HepG2 (cell line): ENCODE measurements around the gene EFCAB13. TPM values are rescaled to one million over a fixed set of nuclear protein-coding genes. Genes with fewer than 3 reads are reported as not detected.

Experiments
- ATF7 ChIP-seq, 2 experiments: fragments of 450-650 bp in 1 of 2; sonication (generic) in 1 of 2; formaldehyde crosslinking in 1 of 2; IDR thresholded peaks; 2 replicates each; pipeline versions ENCODE4 v1.4.0 to v1.6.1; 2016 to 2020; ENCODE audit warnings: antibody characterized with exemption in 1 of 2, mild to moderate bottlenecking in 1 of 2, missing genetic modification reagents in 1 of 2
- CREM ChIP-seq, 2 experiments: sonication (generic) in 1 of 2; formaldehyde crosslinking in 1 of 2; IDR thresholded peaks; 2 replicates each; pipeline versions ENCODE4 v1.4.0 to v1.6.1; 2016 to 2020; ENCODE audit warnings: antibody characterized with exemption in 1 of 2, mild to moderate bottlenecking in 1 of 2, missing genetic modification reagents in 1 of 2
- DNMT1 ChIP-seq: sonication (generic); formaldehyde crosslinking; IDR thresholded peaks from 2 replicates; pipeline ENCODE4 v1.5.1; 2020; ENCODE audit warnings: mild to moderate bottlenecking, missing genetic modification reagents
- ELF3 ChIP-seq: IDR thresholded peaks from 2 replicates; pipeline ENCODE4 v1.6.1; 2016; ENCODE audit warnings: missing genetic modification reagents, missing compliant biosample characterization
- ELF4 ChIP-seq: sonication (generic); formaldehyde crosslinking; IDR thresholded peaks from 2 replicates; pipeline ENCODE4 v1.5.0; 2020; ENCODE audit warnings: missing genetic modification reagents, mild to moderate bottlenecking, moderate library complexity, borderline replicate concordance
- EP300 ChIP-seq, 3 experiments: sonication (generic) in 1 of 3; formaldehyde crosslinking in 1 of 3; IDR thresholded peaks; 2 replicates each; pipeline versions ENCODE4 v1.5.1 to v1.6.1; 2011 to 2020; ENCODE audit warnings: low read depth in 2 of 3, low read length in 2 of 3, borderline replicate concordance in 1 of 3, improper control_type of control experiment in 1 of 3, mild to moderate bottlenecking in 1 of 3, missing genetic modification reagents in 1 of 3, moderate library complexity in 1 of 3
- GTF3A ChIP-seq: sonication (generic); formaldehyde crosslinking; conservative IDR thresholded peaks from 2 replicates; pipeline ENCODE4 v1.4.0; 2020; ENCODE audit warnings: mild to moderate bottlenecking, missing genetic modification reagents
- HDAC2 ChIP-seq: sonication (generic); formaldehyde crosslinking; IDR thresholded peaks from 2 replicates; pipeline ENCODE4 v1.4.0; 2020; ENCODE audit warnings: missing genetic modification reagents
- HHEX ChIP-seq: IDR thresholded peaks from 2 replicates; pipeline ENCODE4 v1.6.1; 2016; ENCODE audit warnings: control low read depth
- JUND ChIP-seq: sonication (generic); formaldehyde crosslinking; IDR thresholded peaks from 2 replicates; pipeline ENCODE4 v1.8.0; 2022; ENCODE audit warnings: mild to moderate bottlenecking, missing genetic modification reagents
- KDM5A ChIP-seq: fragments of 200-600 bp; sonication (generic); IDR thresholded peaks from 2 replicates; pipeline ENCODE4 v1.7.0; 2018; ENCODE audit warnings: antibody characterized with exemption, mild to moderate bottlenecking, low read length, borderline replicate concordance
- MAFF ChIP-seq: IDR thresholded peaks from 2 replicates; pipeline ENCODE4 v1.6.1; 2011; ENCODE audit warnings: low read depth, low read length, improper control_type of control experiment
- MED1 ChIP-seq: sonication (generic); formaldehyde crosslinking; IDR thresholded peaks from 2 replicates; pipeline ENCODE4 v1.4.0; 2020; ENCODE audit warnings: missing genetic modification reagents
- NR2F1 ChIP-seq, 2 experiments: fragments of 450-650 bp in 1 of 2; formaldehyde crosslinking in 1 of 2; IDR thresholded peaks; 2 replicates each; pipeline versions ENCODE4 v1.5.0 to v1.6.1; 2016 to 2020; ENCODE audit warnings: mild to moderate bottlenecking in 1 of 2, missing compliant biosample characterization in 1 of 2, missing genetic modification reagents in 1 of 2, moderate library complexity in 1 of 2
- SNAPC2 ChIP-seq: sonication (generic); formaldehyde crosslinking; IDR thresholded peaks from 2 replicates; pipeline ENCODE4 v1.8.1; 2022; ENCODE audit warnings: mild to moderate bottlenecking, missing genetic modification reagents
- SOX5 ChIP-seq: IDR thresholded peaks from 2 replicates; pipeline ENCODE4 v1.6.1; 2016; ENCODE audit warnings: borderline replicate concordance
- TBX2 ChIP-seq: sonication (generic); formaldehyde crosslinking; IDR thresholded peaks from 2 replicates; pipeline ENCODE4 v1.5.0; 2020; ENCODE audit warnings: missing genetic modification reagents, mild to moderate bottlenecking, borderline replicate concordance
- TEAD2 ChIP-seq: sonication (generic); formaldehyde crosslinking; IDR thresholded peaks from 2 replicates; pipeline ENCODE4 v1.9.0; 2021; ENCODE audit warnings: missing genetic modification reagents
- XRCC5 ChIP-seq: fragments of 200-400 bp; formaldehyde crosslinking; optimal IDR thresholded peaks from 2 replicates; pipeline ENCODE3; 2017; ENCODE audit warnings: mild to moderate bottlenecking, low read length
- ZFP1 ChIP-seq: IDR thresholded peaks from 2 replicates; pipeline ENCODE4 v1.6.1; 2016
- ZFP36L1 ChIP-seq: sonication (generic); formaldehyde crosslinking; IDR thresholded peaks from 2 replicates; pipeline ENCODE4 v1.8.0; 2022; ENCODE audit warnings: mild to moderate bottlenecking, missing genetic modification reagents, moderate library complexity
- ZNF337 ChIP-seq: sonication (generic); formaldehyde crosslinking; IDR thresholded peaks from 2 replicates; pipeline ENCODE4 v1.5.1; 2020; ENCODE audit warnings: missing genetic modification reagents, low read depth, mild to moderate bottlenecking, borderline replicate concordance
- ZNF562 ChIP-seq: sonication (generic); formaldehyde crosslinking; IDR thresholded peaks from 2 replicates; pipeline ENCODE4 v1.8.0; 2022; ENCODE audit warnings: missing genetic modification reagents, borderline replicate concordance
- ZNF589 ChIP-seq: sonication (generic); formaldehyde crosslinking; conservative IDR thresholded peaks from 2 replicates; pipeline ENCODE4 v1.8.0; 2022; ENCODE audit warnings: mild to moderate bottlenecking, moderate library complexity, missing genetic modification reagents
- ZSCAN22 ChIP-seq: sonication (generic); formaldehyde crosslinking; IDR thresholded peaks from 2 replicates; pipeline ENCODE4 v1.4.0; 2020; ENCODE audit warnings: mild to moderate bottlenecking, missing genetic modification reagents
- ZSCAN9 ChIP-seq: IDR thresholded peaks from 2 replicates; pipeline ENCODE4 v1.6.1; 2016; ENCODE audit warnings: borderline replicate concordance
- polyA plus RNA-seq, 8 experiments: library from polyadenylated mRNA; depleted of rRNA in 3 of 8; stranded (reverse) in 7 of 8; unstranded in 1 of 8; fragments of >200 nt; fragmentation: Illumina TruSeq in 4 of 8; extraction: Trizol in 4 of 8; gene quantifications; 2 replicates each; pipeline versions ENCODE4 v1.2.1 to v1.2.3, GENCODE V29; 2011 to 2016; ENCODE audit warnings: low read depth in 4 of 8, missing spikeins in 1 of 8, mixed read lengths in 1 of 8; ENCODE audit not compliant: insufficient read depth in 1 of 8
- total RNA-seq, 5 experiments: library from RNA; depleted of rRNA; stranded (reverse); fragments of >200 nt; fragmentation: Illumina TruSeq; extraction: Trizol; gene quantifications; 2 replicates each; pipeline ENCODE4 v1.2.3, GENCODE V29; 2016; ENCODE audit warnings: low read depth in 1 of 5
- TF ChIP-seq, protein P1 (sequence below): sonication (generic); formaldehyde crosslinking; IDR thresholded peaks from 2 replicates; pipeline ENCODE4 v1.5.1; 2020; ENCODE audit warnings: mild to moderate bottlenecking, missing genetic modification reagents, borderline replicate concordance
- TF ChIP-seq, protein P2 (sequence below): sonication (generic); formaldehyde crosslinking; IDR thresholded peaks from 2 replicates; pipeline ENCODE4 v1.5.0; 2020; ENCODE audit warnings: missing genetic modification reagents
- TF ChIP-seq, protein P3 (sequence below): sonication (generic); formaldehyde crosslinking; IDR thresholded peaks from 2 replicates; pipeline ENCODE4 v1.8.0; 2022; ENCODE audit warnings: missing genetic modification reagents, mild to moderate bottlenecking, moderate library complexity, borderline replicate concordance

Gene EFCAB13
- total and polyA plus RNA-seq, 2 of the 13 experiments (the other 11 are each of a cell fraction or from before 2014, with no cell fraction given): 0.22 to 0.71 TPM

DNA sequence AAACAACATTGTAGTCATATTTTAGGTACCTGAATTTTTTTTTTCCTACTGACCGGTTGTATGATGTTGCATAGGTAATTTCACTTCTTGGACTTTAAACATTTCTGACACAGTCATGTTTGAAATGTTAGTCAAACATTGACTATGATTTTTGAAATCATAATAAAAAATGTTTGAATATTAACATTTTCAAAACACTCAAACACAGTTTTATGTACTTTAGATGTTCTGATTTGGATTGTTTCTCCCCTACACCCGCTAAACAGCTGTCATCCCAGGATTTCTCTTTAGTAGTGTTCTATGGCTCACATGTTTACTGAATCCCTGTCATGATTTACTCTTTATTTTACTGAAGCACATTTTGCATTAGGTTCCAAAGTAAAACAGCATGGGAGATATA, 104.2 kb downstream of the EFCAB13 start (continued):
- no peak for TF ChIP-seq ZNF589 (CRISPR knock-in tag)
- no peak for TF ChIP-seq TBX2 (CRISPR knock-in tag)
- no peak for TF ChIP-seq ATF7 (IDR thresholded peaks at IDR 0.05)
- no peak for TF ChIP-seq ATF7 (CRISPR knock-in tag; IDR thresholded peaks at IDR 0.05)
- TF ChIP-seq ZFP1 (CRISPR knock-in tag): no peak
- TF ChIP-seq ZNF562: no peak
- TF ChIP-seq MED1 (CRISPR knock-in tag): no peak
- TF ChIP-seq, protein P1, sequence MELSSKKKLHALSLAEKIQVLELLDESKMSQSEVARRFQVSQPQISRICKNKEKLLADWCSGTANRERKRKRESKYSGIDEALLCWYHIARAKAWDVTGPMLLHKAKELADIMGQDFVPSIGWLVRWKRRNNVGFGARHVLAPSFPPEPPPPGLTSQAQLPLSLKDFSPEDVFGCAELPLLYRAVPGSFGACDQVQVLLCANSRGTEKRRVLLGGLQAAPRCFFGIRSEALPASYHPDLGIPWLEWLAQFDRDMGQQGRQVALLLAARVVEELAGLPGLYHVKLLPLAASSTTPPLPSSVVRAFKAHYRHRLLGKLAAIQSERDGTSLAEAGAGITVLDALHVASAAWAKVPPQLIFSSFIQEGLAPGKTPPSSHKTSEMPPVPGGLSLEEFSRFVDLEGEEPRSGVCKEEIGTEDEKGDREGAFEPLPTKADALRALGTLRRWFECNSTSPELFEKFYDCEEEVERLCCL: no peak
- TF ChIP-seq, protein P2, sequence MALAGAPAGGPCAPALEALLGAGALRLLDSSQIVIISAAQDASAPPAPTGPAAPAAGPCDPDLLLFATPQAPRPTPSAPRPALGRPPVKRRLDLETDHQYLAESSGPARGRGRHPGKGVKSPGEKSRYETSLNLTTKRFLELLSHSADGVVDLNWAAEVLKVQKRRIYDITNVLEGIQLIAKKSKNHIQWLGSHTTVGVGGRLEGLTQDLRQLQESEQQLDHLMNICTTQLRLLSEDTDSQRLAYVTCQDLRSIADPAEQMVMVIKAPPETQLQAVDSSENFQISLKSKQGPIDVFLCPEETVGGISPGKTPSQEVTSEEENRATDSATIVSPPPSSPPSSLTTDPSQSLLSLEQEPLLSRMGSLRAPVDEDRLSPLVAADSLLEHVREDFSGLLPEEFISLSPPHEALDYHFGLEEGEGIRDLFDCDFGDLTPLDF (CRISPR knock-in tag): no peak
- no peak for TF ChIP-seq ELF3 (CRISPR knock-in tag)
- TF ChIP-seq DNMT1 (CRISPR knock-in tag): no peak
- no peak for TF ChIP-seq ZNF337 (CRISPR knock-in tag)
- TF ChIP-seq ELF4: no peak
- TF ChIP-seq EP300 (IDR thresholded peaks at IDR 0.05; ENCODE audit: low read depth in 2 of 2, low read length in 2 of 2): peak in 1 of 2 experiments; percentile 24; a peak in 1 of 4 replicates
- TF ChIP-seq EP300 (CRISPR knock-in tag; IDR thresholded peaks at IDR 0.05; ENCODE audit: borderline replicate concordance): no peak
- TF ChIP-seq MAFF: no peak
- TF ChIP-seq ZSCAN9 (CRISPR knock-in tag): no peak
- no peak for TF ChIP-seq JUND
- TF ChIP-seq ZSCAN22 (CRISPR knock-in tag): no peak
- TF ChIP-seq GTF3A (CRISPR knock-in tag): no peak
- TF ChIP-seq HHEX (CRISPR knock-in tag): no peak
- no peak for TF ChIP-seq XRCC5
- peak; percentile 18; the same call in 1 of the 2 replicates for TF ChIP-seq SOX5 (CRISPR knock-in tag)
- no peak for TF ChIP-seq NR2F1 (CRISPR knock-in tag; IDR thresholded peaks at IDR 0.05)
- TF ChIP-seq HDAC2 (CRISPR knock-in tag): no peak
- TF ChIP-seq TEAD2: no peak
- TF ChIP-seq KDM5A: no peak
- TF ChIP-seq, protein P3, sequence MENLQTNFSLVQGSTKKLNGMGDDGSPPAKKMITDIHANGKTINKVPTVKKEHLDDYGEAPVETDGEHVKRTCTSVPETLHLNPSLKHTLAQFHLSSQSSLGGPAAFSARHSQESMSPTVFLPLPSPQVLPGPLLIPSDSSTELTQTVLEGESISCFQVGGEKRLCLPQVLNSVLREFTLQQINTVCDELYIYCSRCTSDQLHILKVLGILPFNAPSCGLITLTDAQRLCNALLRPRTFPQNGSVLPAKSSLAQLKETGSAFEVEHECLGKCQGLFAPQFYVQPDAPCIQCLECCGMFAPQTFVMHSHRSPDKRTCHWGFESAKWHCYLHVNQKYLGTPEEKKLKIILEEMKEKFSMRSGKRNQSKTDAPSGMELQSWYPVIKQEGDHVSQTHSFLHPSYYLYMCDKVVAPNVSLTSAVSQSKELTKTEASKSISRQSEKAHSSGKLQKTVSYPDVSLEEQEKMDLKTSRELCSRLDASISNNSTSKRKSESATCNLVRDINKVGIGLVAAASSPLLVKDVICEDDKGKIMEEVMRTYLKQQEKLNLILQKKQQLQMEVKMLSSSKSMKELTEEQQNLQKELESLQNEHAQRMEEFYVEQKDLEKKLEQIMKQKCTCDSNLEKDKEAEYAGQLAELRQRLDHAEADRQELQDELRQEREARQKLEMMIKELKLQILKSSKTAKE: no peak
- TF ChIP-seq ZFP36L1 (CRISPR knock-in tag): no peak
- TF ChIP-seq SNAPC2 (CRISPR knock-in tag): no peak
- TF ChIP-seq CREM (IDR thresholded peaks at IDR 0.05): peak; percentile 43; the same call in 1 of the 2 replicates
- TF ChIP-seq CREM (CRISPR knock-in tag; IDR thresholded peaks at IDR 0.05): no peak
